Measurements from ENCODE around the gene COX4I2. TPM values are rescaled to one million over a fixed set of nuclear protein-coding genes. Genes with fewer than 3 reads are reported as not detected.
A peak's percentile ranks its signal among the peaks of the same experiment; 100 is the strongest.
"Not testable (repeated sequence)": the region's sequence is repeated elsewhere in the genome, so short reads cannot be mapped to it uniquely, and the experiment has no call there.

The COX4I2 gene
- total RNA-seq, 1 experiment from 2014 or later = not detected

DNA sequence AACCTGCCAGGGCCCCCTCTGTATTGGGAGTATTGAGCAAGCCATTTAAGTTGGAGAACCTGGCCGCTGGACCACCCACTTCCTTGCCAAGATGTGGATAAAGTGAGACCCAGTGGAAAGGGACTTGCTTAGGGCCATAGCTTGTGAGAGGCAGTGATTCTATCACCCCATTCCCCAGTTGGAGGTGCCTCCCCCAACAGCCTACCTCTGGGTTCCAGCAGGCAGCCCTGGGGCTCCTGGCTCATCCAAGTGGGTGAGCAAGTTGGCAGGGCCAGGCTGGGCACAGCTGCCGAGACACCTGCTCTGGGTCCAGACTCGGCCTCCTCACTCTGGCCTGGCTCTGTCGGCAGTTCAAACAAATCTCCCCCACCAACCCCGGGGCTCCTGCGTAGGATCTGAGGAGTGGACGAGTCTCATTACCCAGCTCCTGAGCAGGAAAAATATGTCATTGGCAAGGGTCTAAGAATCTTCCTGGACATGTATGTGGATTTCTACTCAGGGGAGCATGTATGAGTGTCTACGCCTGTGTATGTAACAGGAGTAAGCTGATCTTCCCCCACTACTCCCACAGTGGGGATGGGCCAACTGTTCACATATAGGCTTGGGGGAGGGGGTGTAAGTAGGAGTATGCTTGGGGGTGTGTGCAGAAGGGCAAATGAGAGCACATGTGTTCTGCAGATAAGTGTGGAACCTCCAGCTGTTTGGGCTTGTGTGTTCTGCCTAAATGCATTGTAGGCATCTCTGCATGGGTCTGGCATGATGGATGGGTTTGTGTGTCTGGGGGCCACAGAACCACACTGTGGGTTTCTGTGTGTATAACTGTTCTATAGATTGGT, 30.7 kb upstream of the COX4I2 start:
- peak; percentile 88 for DNase-seq (ENCODE audit: low read depth)

DNA sequence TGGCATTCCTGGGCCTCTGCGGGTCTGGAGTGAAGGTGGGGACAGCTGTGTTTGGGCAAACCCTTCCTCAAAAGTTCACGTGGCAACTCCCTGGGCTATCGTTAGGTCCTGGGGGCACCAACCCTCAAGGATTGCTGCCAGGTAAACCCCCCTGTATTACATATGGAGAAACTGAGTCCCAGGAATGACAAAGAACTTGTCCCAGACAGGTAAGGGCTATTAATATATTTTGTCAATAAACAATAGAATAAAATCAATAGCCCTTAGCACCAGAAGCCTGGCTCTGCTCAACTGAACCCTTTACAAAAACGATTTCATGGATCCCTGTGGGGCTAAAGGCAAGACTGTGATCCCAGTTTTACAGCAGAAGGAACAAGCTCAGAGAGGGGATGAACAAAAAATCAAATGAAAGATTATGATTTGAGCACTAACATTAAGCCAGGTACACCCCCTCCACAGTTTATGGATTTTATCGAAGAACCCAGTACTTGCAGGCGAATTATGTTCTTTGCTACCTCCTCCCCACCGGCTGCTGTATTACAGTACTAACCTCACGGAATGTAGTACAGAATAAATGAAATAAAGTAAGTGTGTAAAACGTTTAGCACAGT, 30.0 kb upstream of the COX4I2 start:
- peak; percentile 38 for DNase-seq (ENCODE audit: low read depth)

DNA sequence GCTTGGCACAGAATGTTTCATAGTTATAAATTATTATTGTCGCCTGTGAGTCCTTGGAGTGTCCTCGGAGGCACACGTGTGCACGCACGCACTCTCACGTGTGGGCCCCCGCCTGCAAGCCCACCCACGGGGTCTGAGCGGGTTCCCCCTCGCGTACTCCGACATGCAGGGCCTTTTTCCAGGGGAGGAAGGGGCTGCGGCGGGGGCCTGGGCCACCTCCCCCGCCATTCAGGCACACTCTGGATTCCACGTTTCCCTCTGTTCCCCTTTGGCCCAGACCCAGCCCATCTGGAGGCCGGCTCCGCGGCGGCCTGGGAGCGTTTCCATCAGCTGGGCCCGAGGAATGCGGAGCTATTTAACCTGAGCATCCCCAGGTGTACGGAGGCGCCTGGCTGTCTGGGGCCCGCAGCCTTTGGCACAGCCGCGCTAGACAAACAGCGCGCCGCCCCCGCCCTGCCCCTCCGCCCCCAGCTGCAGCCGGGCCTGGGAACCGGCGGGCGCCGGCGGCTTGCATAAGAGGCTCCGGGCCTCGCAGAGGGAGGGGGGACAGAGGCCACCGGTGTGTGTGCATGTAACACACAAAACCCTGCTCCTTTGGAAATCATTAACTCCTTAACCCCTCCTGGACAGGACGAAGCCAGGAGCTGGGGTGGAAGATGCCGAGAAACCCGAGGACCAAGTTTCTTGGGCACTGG, 29.3 kb upstream of the COX4I2 start:
- DNase-seq (ENCODE audit: low read depth) = peak; percentile 82

DNA sequence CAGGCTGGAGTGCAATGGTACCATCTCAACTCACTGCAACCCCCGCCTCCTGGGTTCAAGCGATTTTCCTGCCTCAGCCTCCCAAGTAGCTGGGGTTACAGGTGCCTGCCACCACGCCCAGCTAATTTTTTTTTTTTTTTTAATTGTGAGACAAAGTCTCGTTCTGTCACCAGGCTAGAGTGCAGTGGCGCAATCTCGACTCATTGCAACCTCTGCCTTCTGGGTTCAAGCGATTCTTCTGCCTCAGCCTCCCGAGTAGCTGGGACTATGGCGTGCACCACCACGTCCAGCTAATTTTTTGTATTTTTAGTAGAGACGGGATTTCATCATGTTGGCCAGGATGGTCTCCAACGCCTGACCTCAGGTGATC, 25.5 kb upstream of the COX4I2 start:
- DNase-seq (ENCODE audit: low read depth) = not testable (repeated sequence)

DNA sequence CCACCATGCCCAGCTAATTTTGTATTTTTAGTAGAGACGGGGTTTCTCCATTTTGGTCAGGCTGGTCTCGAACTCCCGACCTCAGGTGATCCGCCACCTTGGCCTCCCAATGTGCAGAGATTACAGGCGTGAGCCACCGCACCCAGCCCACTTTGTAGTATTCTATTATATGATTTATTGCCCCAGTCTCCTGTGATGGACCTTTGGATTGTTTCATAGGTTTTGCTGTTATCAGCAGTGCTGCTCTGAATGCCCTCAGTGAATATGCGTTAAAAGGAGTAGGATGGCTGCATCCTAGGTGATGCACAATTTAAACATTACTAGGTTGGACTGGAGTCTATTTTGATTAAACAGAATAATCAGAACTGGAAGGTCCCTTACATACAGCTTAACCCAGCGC, 22.3 kb upstream of the COX4I2 start:
- DNase-seq (ENCODE audit: low read depth) = no peak

DNA sequence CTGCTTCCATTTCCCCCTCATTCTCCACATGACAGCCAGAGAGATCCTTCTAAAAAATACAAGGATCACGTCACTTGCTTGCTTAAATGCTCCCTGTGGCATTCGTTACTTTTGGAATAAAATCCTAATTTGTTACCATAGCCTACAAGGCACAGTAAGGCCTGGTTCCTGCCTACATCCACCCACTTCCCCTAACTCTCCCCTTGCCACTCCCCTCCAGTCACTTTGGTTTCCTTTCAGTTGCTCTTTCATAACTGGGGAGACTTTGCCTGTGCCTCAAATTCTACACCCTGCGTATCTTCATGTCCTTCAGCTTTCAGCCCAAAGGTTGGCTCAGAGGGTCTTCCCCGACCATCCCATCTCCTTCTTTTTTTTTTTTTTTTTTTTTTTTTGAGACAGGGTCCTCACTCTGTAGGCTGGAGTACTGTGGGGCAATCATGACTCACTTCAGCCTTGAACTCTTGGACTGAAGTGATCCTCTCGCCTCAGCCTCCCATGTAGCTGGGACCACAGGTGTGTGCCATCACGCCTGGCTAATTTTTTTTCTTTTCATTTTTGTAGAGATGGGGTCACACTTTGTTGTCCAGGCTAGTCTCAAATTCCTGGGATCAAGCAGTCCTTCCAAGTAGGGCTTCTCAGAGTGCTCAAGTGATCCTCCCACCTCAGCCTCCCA, 20.1 kb upstream of the COX4I2 start:
- DNase-seq (ENCODE audit: low read depth) = no peak

DNA sequence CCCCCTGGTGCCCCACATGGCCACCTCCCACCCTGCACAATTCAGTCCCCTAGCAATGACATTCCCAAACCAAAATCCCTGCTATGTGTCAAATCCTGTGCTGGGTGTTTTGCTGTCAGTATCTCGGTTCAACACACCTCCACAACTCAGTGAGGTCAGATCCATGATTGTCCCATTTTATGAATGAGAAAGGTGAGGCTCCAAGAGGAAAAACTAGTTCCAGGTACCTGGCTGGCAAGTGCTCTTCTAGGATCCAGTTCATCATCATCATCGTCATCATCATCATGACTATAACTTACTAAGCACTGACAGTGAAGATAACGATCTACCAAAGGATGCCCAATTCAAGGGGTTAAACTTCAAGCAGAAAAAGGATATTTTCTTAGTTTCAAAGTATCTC, 17.5 kb upstream of the COX4I2 start:
- no peak for DNase-seq (ENCODE audit: low read depth)

DNA sequence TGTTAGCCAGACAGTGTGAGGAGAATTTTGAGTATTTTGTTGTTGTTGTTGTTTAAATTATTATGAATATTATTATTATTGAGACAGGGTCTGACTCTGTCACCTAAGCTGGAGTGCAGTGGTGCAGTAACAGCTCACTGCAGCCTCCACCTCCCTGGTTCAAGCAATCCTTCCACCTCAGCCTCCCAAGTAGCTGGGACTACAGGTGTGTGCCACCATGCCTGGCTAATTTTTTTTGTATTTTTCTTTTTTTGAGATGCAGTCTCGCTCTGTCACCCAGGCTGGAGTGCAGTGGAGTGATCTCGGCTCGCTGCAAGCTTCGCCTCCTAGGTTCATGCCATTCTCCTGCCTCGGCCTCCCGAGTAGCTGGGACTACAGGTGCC, 14.6 kb upstream of the COX4I2 start:
- DNase-seq (ENCODE audit: low read depth) = not testable (repeated sequence)

DNA sequence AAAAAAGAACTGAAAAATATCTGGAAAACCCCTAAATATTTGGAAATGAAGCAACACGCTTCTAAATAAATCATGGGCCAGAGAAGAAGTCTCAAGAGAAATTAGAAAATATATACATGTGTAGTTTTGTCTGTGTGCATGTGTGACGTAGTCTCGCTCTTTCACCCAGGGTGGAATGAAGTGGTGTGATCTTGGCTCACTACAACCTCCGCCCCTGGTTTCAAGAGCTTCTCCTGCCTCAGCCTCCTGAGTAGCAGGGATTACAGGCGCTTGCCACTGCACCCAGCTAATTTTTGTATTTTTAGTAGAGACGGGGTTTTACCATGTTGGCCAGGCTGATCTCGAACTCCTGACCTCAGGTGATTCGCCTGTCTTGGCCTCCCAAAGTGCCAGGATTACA, 11.2 kb upstream of the COX4I2 start:
- DNase-seq (ENCODE audit: low read depth) = not testable (repeated sequence)

DNA sequence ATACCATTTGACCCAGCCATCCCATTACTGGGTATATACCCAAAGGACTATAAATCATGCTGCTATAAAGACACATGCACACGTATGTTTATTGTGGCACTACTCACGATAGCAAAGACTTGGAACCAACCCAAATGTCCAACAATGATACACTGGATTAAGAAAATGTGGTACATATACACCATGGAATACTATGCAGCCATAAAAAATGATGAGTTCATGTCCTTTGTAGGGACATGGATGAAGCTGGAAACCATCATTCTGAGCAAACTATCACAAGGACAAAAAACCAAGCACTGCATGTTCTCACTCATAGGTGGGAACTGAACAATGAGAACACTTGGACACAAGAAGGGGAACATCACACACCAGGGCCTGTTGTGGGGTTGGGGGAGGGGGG, 9.7 kb upstream of the COX4I2 start:
- not testable (repeated sequence) for DNase-seq (ENCODE audit: low read depth)

DNA sequence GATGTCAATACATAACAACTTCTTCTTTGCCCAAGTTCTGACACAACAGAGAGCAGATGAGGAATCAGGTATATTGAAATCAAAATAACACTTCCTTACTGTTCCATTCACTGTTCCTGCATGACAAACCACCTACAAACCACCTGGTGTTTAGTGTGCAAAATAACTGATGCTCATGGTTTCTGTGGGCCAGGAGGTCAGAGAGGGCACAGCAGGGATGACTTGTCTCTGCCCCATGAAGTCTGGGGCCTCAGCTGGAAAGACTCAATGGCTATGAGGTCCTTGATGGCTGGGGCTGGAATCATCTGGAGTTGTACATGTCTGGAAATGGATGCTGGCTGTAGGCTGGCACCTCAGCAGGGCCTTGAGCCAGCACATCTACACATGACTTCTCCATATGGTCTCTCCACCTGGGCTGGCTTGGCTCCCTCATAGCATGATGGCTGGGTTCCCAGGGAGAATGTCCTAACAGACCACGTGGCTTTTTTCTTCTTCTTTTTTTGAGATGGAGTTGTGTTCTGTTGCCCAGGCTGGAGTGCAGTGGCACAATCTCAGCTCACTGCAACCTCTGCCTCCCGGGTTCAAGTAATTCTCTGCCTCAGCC, 7.4 kb upstream of the COX4I2 start:
- DNase-seq (ENCODE audit: low read depth) = no peak

DNA sequence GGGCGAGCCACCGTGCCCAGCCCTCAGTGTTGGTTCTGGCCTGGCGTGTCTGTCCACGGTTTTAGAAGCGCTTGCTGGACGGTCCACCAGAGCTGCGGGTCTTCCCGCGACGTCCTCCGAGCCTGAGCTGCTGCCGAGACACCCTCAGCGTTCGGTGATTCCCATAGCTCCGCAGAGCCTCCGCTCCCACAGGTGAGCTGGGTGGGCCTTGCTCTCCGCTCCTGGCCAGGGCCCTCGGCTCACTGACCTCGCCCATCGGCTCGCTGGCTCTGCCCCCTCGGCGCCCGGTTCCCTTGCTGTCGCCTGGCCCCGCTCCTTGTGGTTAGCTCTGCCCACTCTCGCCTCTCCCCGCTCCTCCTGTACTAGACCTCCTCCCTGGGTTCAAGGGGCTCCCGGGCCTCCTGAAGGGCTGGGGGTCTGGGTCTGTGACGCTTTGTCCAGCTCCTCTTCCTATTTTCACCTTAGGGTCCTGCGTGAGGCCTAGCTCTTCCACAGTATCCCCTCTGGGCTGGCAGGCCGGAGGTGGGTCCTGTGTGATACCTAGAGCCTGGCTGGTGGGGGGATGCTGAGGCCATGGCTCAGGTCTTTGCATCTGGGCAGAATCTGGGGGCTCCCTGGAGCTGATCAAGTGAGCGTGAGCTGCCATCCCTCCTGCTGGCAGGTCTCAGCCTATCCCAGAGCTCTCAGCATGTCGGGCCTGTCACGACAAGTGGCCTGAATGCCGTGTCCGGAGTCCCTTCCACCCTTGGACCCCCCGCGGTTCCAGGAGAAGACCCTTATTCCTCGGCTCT, 5.0 kb upstream of the COX4I2 start:
- no peak for DNase-seq (ENCODE audit: low read depth)

DNA sequence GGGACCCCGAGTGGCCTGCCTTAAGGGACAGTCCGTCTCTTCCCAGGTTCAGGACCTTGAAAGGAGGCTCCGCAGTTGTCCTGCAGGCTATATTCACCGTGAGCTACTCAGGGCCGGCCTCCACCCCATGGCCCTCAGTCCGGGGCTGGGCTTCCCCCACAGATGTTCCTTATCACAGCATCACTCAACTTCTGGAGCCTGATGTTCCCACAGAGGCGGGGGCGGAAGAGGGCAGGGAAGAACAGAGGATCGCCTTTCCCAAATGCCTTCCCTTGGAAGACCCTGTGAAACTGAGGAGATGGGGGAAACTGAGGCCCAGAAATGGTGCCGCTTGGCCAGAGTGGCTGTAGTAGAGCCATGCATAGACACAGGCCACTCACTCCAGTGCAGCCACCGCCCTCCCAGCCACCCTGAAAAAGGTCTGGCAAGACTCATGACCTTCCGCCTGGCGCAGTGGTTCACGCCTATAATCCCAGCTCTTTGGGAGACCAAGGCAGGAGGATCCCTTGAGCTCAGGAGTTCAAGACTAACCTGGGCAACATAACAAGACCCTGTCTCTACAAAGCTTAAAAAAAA, 4.3 kb upstream of the COX4I2 start:
- no peak for DNase-seq (ENCODE audit: low read depth)

DNA sequence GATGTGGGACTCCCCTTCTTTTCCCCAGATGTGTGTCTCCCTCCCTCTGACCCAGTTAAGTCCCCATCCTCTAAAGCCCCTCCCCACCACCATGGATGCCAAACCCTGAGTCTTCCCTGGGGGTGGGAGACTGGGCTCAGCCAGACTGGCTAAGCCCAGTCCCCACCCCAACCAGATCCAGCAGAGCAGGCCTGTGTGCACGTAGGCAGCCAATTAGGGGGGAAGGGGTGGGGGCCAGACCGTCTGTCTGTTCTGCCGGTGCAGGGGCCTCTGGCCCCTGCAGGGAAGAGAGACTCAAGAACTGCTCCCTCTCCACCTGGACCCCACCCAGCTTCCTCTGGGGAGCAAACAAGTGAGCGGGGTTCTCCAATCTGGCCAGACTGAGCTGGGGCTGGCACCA, 605 bp downstream of the COX4I2 start:
- no peak for DNase-seq (ENCODE audit: low read depth)

DNA sequence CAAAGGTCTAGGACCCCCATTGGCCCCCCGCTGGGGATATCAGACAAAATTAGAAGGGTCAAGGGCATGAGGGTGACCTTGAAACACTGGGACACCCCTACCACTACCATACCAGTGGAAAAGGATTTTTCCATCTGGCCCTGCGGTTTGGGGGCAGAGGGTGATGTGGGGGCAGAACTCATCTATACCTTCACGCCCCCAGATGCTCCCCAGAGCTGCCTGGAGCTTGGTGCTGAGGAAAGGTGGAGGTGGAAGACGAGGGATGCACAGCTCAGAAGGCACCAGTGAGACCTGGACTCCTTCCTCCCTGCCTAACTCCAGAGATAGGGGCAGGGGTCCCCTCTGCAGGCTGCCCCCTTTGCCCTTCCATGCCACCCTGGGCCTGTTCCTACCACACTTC, 1.1 kb downstream of the COX4I2 start:
- DNase-seq (ENCODE audit: low read depth) = no peak

DNA sequence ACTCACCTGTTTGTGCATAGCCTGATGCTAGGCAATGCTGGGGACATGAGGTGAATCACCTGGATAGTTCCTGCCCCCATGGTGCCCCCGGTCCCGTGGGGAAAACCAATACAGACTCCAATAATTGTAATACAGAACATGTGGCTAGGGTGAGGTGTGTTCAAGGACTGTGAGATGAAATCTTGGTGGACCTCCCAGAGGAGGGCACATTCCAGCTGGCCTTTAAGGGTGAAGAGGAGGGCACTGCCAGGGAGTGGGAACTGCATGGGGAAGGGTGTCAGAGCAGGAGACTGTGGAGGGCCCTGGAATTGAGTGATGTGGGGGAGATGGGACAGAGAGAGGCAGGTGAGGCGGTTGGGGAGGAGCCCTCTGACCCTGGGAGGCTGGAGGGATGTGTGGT, 2.5 kb downstream of the COX4I2 start:
- no peak for DNase-seq (ENCODE audit: low read depth)

DNA sequence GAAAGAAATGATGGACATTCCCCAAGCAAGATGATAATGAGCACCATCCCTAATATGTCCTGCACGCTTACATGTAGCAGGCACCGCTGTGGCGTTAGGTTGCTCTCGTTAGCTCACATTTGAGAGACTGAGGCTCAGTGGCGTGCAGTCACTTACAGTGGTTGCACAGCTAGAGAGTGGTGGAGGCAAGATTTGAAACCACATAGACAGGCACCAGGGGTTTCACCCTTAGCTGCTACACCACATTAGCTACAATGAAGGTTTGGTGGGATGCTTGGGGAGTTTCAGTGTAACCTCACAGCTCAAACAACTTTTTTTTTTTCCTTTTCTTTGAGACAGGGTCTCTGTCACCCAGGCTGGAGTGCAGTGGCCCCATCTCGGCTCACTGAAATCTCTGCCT, 3.7 kb downstream of the COX4I2 start:
- no peak for DNase-seq (ENCODE audit: low read depth)

DNA sequence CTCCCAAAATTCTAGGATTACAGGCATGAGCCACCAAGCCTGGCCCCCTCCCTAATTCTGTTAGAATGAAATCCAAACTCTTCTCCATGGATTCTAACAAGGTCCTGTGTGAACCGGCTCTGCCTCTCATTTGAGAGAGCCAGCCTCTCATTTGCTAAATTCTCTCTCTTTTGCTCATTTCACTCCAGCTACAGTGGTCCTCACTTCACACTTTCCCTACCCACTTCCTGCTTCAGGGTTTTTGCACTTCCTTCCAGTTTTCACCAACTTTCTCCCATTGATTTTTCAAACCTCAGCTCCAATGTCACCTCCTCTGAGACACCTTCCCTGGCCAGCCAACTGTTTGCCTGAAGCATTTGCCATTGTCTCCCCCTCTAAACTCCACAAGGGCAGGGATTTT, 5.1 kb downstream of the COX4I2 start:
- no peak for DNase-seq (ENCODE audit: low read depth)

DNA sequence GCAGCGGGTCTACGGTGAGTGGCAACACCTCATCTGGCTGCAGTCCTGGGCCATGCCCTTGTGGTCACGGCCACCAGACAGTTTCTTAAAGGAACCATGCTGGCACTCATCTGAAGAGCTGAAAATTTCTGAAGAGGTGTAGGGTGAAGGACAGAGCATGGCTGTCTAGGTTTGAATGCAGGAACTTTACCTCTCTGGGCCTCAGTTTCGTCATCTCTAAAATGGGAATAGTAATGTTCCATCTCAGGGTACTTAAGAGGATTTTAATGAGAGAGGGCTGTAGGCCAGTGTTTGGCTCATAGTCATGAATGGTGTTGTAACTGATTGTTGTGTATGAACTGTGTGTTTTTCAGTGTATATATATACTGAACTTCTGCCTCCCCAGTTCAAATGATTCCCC, 5.8 kb downstream of the COX4I2 start:
- no peak for DNase-seq (ENCODE audit: low read depth)

DNA sequence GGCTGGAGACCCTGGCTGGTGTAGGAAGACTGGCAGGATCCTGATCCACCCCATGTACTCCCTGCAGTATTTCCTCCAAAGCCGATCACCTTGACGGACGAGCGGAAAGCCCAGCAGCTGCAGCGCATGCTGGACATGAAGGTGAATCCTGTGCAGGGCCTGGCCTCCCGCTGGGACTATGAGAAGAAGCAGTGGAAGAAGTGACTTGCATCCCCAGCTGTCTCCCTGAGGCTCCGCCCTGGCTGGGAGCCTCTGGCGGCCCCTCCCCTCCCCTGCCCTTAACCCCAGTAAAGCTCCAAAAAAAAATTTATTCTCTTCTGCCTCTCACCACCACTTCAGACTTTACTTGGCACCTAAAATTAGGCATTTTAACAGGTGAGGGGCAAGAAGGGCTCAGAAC, 7.0 kb downstream of the COX4I2 start:
- DNase-seq (ENCODE audit: low read depth) = no peak

All from HT1080 (cell line).